HG02798 (cell line): ENCODE measurements around the gene VAT1L.

Source experiments
- ATAC-seq: cut with Tn5 transposase; IDR thresholded peaks from one replicate; pipeline ENCODE4 v1.9.1; 2021; ENCODE audit warnings: mild to moderate bottlenecking; ENCODE audit not compliant: unreplicated experiment, poor library complexity

The VAT1L gene

DNA sequence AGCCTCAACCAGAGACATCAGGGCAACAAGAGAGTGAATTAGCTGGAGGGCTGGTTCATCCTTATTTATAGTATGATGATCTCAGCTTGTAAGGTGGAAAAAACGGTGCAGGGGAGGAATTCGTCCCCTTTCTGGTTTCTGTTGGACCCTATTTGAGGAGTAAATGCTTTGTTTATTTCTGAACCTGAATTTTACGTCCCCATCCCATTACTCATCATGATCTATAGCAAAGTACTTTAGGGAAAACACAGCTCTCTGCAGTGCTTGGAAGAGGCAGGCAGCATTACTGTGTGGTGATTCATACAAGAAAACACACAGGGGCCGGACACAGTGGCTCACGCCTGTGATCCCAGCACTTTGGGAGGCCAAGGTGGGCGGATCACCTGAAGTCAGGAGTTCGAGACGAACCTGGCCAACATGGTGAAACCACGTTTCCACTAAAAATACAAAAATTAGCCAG lies 8.0 kb upstream of the VAT1L start:
- ATAC-seq: no peak

DNA sequence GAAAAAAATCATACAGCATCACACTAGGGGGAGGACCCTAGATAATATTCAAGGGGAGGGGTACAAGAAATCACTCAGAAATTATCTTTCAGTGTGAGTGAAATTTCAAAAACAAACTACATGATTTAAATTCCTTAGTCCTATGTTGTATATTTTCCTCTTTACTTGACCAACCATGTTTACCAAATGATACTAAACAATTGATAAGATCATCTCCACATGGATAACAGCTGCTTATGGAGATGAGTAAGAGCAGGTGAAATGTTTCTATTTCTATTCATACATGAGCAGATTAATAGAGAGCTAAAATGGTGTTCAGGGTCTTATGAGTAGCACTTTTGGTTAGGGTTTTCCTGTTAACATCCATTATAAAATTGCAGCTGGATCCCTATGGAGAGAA lies 7.3 kb upstream of the VAT1L start:
- no peak for ATAC-seq

GRCh38 chr16:77782694-77783093 lies 5.7 kb upstream of the VAT1L start:
- no peak for ATAC-seq

DNA sequence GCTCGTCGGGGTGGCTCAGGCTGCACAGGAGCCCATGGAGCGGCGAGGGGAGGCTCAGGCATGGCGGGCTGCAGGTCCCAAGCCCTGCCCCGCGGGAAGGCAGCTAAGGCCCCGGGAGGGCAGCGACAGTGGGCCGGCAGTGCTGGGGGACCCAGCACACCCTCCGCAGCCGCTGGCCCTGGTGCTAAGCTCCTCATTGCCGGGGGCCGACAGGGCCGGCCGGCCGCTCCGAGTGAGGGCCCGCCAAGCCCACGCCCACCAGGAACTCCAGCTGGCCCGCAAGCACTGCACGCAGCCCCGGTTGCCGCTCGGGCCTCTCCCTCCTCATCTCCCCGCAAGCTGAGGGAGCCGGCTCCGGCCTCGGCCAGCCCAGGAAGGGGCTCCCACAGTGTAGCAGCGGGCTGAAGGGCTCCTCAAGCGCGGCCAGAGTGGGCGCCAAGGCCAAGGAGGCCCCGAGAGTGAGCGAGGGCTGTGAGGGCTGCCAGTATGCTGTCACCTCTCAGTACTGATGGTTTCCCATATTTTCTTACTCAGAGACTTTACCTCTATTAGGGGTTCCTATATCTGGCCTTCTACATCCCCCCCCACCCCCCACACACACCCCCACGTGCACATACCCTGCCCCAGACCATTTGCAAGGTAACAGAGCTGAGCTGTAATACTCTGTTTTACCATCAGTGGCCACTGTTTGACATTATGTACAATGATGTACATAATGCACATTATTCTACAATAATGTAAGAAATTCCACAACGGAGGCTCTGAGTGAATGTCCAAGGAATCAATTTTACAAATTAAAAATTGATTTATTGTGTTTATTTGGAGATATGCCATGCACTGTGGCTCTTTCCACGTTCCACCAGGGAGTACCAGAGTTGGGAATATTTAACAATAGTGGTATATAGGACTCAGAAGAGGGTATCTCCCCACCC lies 3.7 kb upstream of the VAT1L start:
- ATAC-seq: no peak

GRCh38 chr16:77785373-77785764 lies 3.0 kb upstream of the VAT1L start:
- ATAC-seq: no peak

- ATAC-seq: no peak
These were observed 2.0 kb upstream of the VAT1L start for GRCh38 chr16:77786186-77786847.

GRCh38 chr16:77787452-77787851 lies 912 bp upstream of the VAT1L start:
- no peak for ATAC-seq

GRCh38 chr16:77789085-77790008 lies 983 bp downstream of the VAT1L start:
- ATAC-seq: no peak

DNA sequence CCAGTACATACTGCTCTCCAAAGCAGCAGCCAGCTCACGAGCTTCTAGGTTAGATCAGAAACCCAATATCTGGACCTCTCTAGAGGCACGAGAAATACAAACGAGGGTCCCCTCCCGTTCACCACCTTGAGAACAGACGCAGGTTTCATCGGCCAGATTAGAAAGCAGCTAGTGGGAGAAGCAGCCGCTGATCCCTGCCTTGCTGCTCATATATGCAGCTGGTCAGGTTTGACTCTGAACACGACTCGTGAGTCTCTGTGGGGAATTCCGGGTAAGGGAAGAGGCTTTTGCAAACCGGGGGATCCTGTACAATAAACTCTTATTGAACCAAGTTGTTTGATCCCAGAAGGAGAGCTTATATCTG lies 1.6 kb downstream of the VAT1L start:
- no peak for ATAC-seq

- no peak for ATAC-seq
These were observed 2.5 kb downstream of the VAT1L start for GRCh38 chr16:77790912-77791311.

DNA sequence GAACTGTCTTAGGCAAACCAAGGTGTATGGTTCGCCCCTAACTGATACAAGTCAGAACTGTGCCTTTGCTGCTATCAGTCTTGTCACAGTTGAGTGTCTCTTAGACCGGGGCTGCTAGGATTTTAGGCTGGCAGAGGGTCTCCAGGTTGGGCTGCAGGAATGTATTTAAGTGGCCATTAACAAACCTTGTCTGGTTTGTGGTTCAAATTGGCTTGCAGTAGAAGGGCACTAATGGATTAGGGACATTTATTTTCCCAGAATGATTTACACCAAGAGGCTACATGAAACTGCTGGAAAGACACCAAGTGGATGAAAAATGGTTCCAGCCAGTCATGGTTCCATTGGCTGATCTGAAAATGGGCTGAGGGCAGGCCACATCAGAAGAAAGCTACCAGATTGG lies 5.1 kb downstream of the VAT1L start:
- ATAC-seq: no peak

GRCh38 chr16:77794586-77794985 lies 6.2 kb downstream of the VAT1L start:
- no peak for ATAC-seq

- no peak for ATAC-seq
These were observed 13.5 kb downstream of the VAT1L start for GRCh38 chr16:77801817-77802216.

DNA sequence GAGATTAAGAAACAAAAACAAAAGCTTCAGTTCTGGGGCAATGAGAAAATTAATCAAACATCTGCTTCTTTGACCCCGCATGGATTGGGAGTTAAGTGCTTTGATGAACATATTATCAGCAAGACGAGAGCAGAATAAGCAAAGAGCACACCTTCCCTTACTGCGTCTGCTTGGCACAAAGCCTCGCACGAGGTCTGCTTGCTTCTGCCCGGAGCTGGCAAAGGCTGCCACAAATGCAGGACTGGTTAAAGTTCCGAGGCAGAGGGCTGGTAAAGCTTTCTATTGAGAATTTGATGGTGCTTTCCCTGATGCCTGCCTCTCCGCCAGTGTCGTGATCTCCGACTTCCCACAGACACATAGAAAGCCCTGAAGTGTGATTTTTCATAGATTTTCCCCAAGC lies 17.0 kb downstream of the VAT1L start:
- no peak for ATAC-seq

- ATAC-seq: no peak
These were observed 18.7 kb downstream of the VAT1L start for GRCh38 chr16:77807021-77807420.

DNA sequence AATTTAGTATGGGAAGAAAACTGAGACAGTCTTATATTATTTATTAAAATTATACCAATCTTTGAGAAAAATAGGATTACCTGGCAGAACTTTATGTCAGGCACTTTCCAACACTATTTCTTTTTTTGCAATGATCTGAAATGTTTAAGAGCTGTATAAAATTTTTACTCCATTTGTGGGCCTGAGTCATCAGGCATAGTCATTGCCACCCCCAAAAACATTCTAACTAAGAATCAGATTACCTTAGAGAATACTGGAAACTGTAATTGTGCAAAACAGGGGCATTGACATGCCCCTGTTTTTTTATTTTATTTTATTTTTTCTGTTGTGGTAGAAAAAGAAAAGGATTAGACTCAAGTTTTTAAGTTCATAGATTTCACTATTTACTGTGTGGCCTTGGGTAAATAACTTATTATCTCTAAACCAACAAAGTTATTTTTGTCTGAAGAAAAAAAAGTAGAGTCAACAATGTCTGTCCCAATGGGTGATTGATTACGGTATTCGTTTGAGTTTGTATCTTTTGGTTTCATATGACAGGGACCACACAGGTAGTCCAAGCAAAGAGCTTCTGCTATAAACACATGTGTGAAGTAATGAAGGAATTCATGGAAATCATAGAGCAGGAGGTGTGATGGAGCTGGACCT lies 24.6 kb downstream of the VAT1L start:
- ATAC-seq: no peak

GRCh38 chr16:77816293-77816692 lies 27.9 kb downstream of the VAT1L start:
- ATAC-seq: no peak

- ATAC-seq: no peak
These were observed 32.0 kb downstream of the VAT1L start for GRCh38 chr16:77820340-77820739.

DNA sequence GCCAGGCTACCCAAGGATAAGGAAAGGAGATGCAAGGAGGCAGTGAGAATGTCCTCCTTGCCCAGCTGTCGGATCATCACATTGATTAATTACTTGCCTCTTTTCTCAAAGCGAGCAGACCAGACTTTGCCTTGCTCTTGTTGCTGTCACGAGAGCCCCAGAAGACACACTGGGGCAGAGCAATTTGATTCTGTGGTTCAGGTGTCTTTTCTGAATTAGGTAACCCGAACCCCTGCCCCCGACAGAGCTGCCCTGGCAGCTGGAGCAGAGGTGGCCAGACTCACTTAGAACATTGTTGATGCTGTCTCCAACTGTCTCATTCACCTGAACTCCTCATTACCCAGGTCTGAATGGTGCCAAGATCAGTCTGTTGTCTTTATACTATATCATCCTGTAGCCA lies 34.3 kb downstream of the VAT1L start:
- no peak for ATAC-seq

DNA sequence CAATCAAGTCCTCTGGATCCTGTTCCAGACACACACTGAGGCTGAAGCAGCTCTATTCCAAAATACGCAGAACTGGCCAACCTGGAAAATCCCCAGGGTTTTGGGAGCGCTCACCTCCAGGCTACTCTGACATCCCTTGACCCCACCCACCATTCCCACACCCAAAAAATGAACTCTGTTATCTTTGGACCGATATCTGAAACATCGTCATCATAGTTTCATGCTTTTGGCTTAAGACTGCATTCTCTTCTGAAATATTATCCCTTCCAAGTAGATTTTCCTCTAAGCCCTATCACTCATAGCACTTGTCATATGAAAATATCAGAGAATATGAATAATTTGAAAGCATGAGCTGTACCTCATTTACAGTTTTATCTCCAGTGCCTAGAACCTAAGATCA lies 34.7 kb downstream of the VAT1L start:
- no peak for ATAC-seq
